Endodermal cell (in vitro differentiated cells): ENCODE measurements around the gene WFDC9. TPM values are rescaled to one million over a fixed set of nuclear protein-coding genes. Genes with fewer than 3 reads are reported as not detected.
"Not testable (repeated sequence)": the region's sequence is repeated elsewhere in the genome, so short reads cannot be mapped to it uniquely, and the experiment has no call there.

Experiments used
- DNase-seq: peaks from one replicate; pipeline ENCODE4 v3.0.0-alpha.2; 2017
- H3K27ac ChIP-seq: 2 replicates; pipeline ENCODE4 v1.5.1; 2013; ENCODE audit warnings: mild to moderate bottlenecking, low read depth, low read length, moderate library complexity
- H3K27me3 ChIP-seq: 2 replicates; pipeline ENCODE4 v1.6.1; 2013; ENCODE audit warnings: mild to moderate bottlenecking, low read length, moderate library complexity; ENCODE audit not compliant: insufficient read depth, control insufficient read depth, poor library complexity, severe bottlenecking
- H3K36me3 ChIP-seq: 2 replicates; pipeline ENCODE4 v1.7.0; 2013; ENCODE audit warnings: mild to moderate bottlenecking, low read length, moderate library complexity; ENCODE audit not compliant: control insufficient read depth, insufficient read depth
- H3K4me1 ChIP-seq: one replicate; pipeline ENCODE4 v1.7.0; 2013; ENCODE audit warnings: low read length; ENCODE audit not compliant: control insufficient read depth, insufficient read depth
- H3K4me3 ChIP-seq: 2 replicates; pipeline ENCODE4 v1.5.1; 2013; ENCODE audit warnings: mild to moderate bottlenecking, low read length, moderate library complexity
- H3K9ac ChIP-seq: 2 replicates; pipeline ENCODE4 v1.6.1; 2013; ENCODE audit warnings: mild to moderate bottlenecking, low read length, moderate library complexity; ENCODE audit not compliant: poor library complexity, severe bottlenecking; ENCODE audit errors: extremely low read depth
- H3K9me3 ChIP-seq: 2 replicates; pipeline ENCODE4 v1.6.1; 2013; ENCODE audit warnings: mild to moderate bottlenecking, low read length, moderate library complexity; ENCODE audit not compliant: control insufficient read depth
- H3K27ac Mint-ChIP-seq: 2 replicates; pipeline ENCODE4 v1.8.0; 2020; ENCODE audit warnings: mixed read lengths
- H3K27me3 Mint-ChIP-seq: 2 replicates; pipeline ENCODE4 v1.8.0; 2021; ENCODE audit warnings: mild to moderate bottlenecking, mixed read lengths; ENCODE audit not compliant: insufficient read depth
- H3K36me3 Mint-ChIP-seq: 2 replicates; pipeline ENCODE4 v1.8.0; 2020; ENCODE audit warnings: low read depth, mixed read lengths
- H3K4me1 Mint-ChIP-seq: 2 replicates; pipeline ENCODE4 v1.8.0; 2020; ENCODE audit warnings: mixed read lengths
- H3K4me3 Mint-ChIP-seq: 2 replicates; pipeline ENCODE4 v1.8.0; 2020; ENCODE audit warnings: mild to moderate bottlenecking, moderate library complexity, mixed read lengths
- H3K9me3 Mint-ChIP-seq: 2 replicates; pipeline ENCODE4 v1.8.0; 2020; ENCODE audit warnings: mild to moderate bottlenecking, mixed read lengths
- CTCF ChIP-seq: fragments of 200-600 bp; sonication (generic); conservative IDR thresholded peaks from 2 replicates; pipeline ENCODE4 v1.5.0; 2021; ENCODE audit warnings: antibody characterized with exemption, mild to moderate bottlenecking
- WGBS, 2 experiments: methylation state at CpG; one replicate each; pipeline versions ENCODE4 v1.1.5 to v1.1.7; 2013; ENCODE audit warnings: missing lambda C conversion rate in 2 of 2, mixed read lengths in 1 of 2; ENCODE audit not compliant: insufficient coverage in 1 of 2, insufficient read length in 1 of 2; 5-methylcytosine and 5-hydroxymethylcytosine counted together
- total RNA-seq, 2 donors: library from RNA; stranded (reverse); fragmentation: NEBNext Ultra II Directional in 1 of 2; extraction: Animal tissue kit (Norgen Biotek cat#: 25700) in 1 of 2; gene quantifications; 2 replicates in 1 of 2; 3 replicates in 1 of 2; pipeline ENCODE4 v1.2.1, GENCODE V29; 2021

WFDC9 gene
- total RNA-seq, 2 donors from 2014 or later = not detected

GRCh38 chr20:45592574-45593189, 38.4 kb downstream of the WFDC9 start:
- peak; percentile 88 for TF ChIP-seq CTCF
- H3K4me1 ChIP-seq = no peaks in the 10 kb centered on the region
- 59 to 79% methylated on average over 3 to 5 of the region's 5 CpGs for WGBS, 2 experiments
- Mint-ChIP-seq H3K9me3 (peaks cover 25% of the 10 kb centered on the region), H3K4me3 (no peak overlapping the region), H3K27ac (no peak overlapping the region), H3K27me3 (peaks cover 4% of the 10 kb centered on the region), H3K36me3 (peaks cover 1% of the 10 kb centered on the region), H3K4me1 (peaks cover 3% of the 10 kb centered on the region)
- H3K4me3 ChIP-seq = no peak overlapping the region
- H3K27me3 ChIP-seq = no peaks in the 10 kb centered on the region
- no peaks in the 10 kb centered on the region for H3K36me3 ChIP-seq
- no peak overlapping the region for H3K27ac ChIP-seq
- H3K9me3 ChIP-seq = peaks cover 31% of the 10 kb centered on the region
- no peak overlapping the region for H3K9ac ChIP-seq
- peak; percentile 51 for DNase-seq

GRCh38 chr20:45589725-45590124, 41.4 kb downstream of the WFDC9 start:
- TF ChIP-seq CTCF = no peak
- 58% methylated on average over 1 of the region's 1 CpG; no CpG with 5 or more reads in 1 of the 2 experiments for WGBS, 2 experiments
- H3K4me3 ChIP-seq = no peak overlapping the region
- H3K4me3 Mint-ChIP-seq = no peak overlapping the region
- no peak for DNase-seq
- H3K36me3 ChIP-seq = no peaks in the 10 kb centered on the region
- peaks cover 1% of the 10 kb centered on the region for H3K36me3 Mint-ChIP-seq
- H3K9me3 ChIP-seq = peaks cover 31% of the 10 kb centered on the region
- no peak overlapping the region for H3K27ac Mint-ChIP-seq
- H3K27me3 Mint-ChIP-seq = peaks cover 4% of the 10 kb centered on the region
- H3K9ac ChIP-seq = no peak overlapping the region
- H3K4me1 Mint-ChIP-seq = peaks cover 3% of the 10 kb centered on the region
- H3K9me3 Mint-ChIP-seq = peaks cover 25% of the 10 kb centered on the region
- no peak overlapping the region for H3K27ac ChIP-seq
- no peaks in the 10 kb centered on the region for H3K27me3 ChIP-seq
- no peaks in the 10 kb centered on the region for H3K4me1 ChIP-seq

GRCh38 chr20:45588800-45589199, 42.3 kb downstream of the WFDC9 start:
- H3K27me3 ChIP-seq = no peaks in the 10 kb centered on the region
- H3K4me3 Mint-ChIP-seq = no peak overlapping the region
- H3K4me1 Mint-ChIP-seq = peaks cover 3% of the 10 kb centered on the region
- peaks cover 23% of the 10 kb centered on the region for H3K9me3 Mint-ChIP-seq
- H3K9ac ChIP-seq = no peak overlapping the region
- peaks cover 1% of the 10 kb centered on the region for H3K36me3 Mint-ChIP-seq
- 40% methylated on average over 1 of the region's 2 CpGs; no CpG with 5 or more reads in 1 of the 2 experiments for WGBS, 2 experiments
- H3K4me3 ChIP-seq = peak overlapping the region; percentile 29
- no peak overlapping the region for H3K27ac ChIP-seq
- H3K4me1 ChIP-seq = no peaks in the 10 kb centered on the region
- peaks cover 4% of the 10 kb centered on the region for H3K27me3 Mint-ChIP-seq
- H3K9me3 ChIP-seq = peaks cover 26% of the 10 kb centered on the region
- H3K27ac Mint-ChIP-seq = no peak overlapping the region
- no peak for TF ChIP-seq CTCF
- H3K36me3 ChIP-seq = no peaks in the 10 kb centered on the region
- DNase-seq = no peak

- H3K9me3 Mint-ChIP-seq = peaks cover 15% of the 10 kb centered on the region
- H3K4me1 Mint-ChIP-seq = peaks cover 13% of the 10 kb centered on the region
- not testable (repeated sequence) for H3K27me3 Mint-ChIP-seq, H3K27ac ChIP-seq, H3K27ac Mint-ChIP-seq, H3K27me3 ChIP-seq, H3K36me3 ChIP-seq, DNase-seq, H3K4me3 Mint-ChIP-seq, H3K9ac ChIP-seq, H3K4me3 ChIP-seq, H3K4me1 ChIP-seq, H3K36me3 Mint-ChIP-seq
- 92 to 97% methylated on average over 4 to 5 of the region's 5 CpGs for WGBS, 2 experiments
- H3K9me3 ChIP-seq = peaks cover 17% of the 10 kb centered on the region
These were observed 45.1 kb downstream of the WFDC9 start for GRCh38 chr20:45585986-45586385.

- not testable (repeated sequence) for H3K36me3 ChIP-seq, H3K27ac ChIP-seq, H3K4me3 Mint-ChIP-seq, H3K27me3 Mint-ChIP-seq, H3K36me3 Mint-ChIP-seq, H3K9ac ChIP-seq, H3K27ac Mint-ChIP-seq, H3K27me3 ChIP-seq, H3K4me1 ChIP-seq
- peaks cover 12% of the 10 kb centered on the region for H3K9me3 Mint-ChIP-seq
- peak overlapping the region; percentile 3 for H3K4me3 ChIP-seq
- H3K9me3 ChIP-seq = peaks cover 13% of the 10 kb centered on the region
- DNase-seq = peak; percentile 57
- H3K4me1 Mint-ChIP-seq = peaks cover 11% of the 10 kb centered on the region
- WGBS, 2 experiments = 68% methylated on average over 5 of the region's 5 CpGs; no CpG with 5 or more reads in 1 of the 2 experiments
These were observed 46.8 kb downstream of the WFDC9 start for GRCh38 chr20:45584294-45584693.
